Stimulated activated CD4-positive, alpha-beta T cell treated with anti-CD3 and anti-CD28 coated beads, Interleukin-4, amount 100 ng/mL, for 48 hours (primary cell): ENCODE measurements around the gene MASTL.

Experiments used
- DNase-seq, 2 donors: peaks; one replicate each; pipeline ENCODE4 v3.0.0-alpha.2; 2020; ENCODE audit warnings: low read depth in 2 of 2

The MASTL gene

DNA sequence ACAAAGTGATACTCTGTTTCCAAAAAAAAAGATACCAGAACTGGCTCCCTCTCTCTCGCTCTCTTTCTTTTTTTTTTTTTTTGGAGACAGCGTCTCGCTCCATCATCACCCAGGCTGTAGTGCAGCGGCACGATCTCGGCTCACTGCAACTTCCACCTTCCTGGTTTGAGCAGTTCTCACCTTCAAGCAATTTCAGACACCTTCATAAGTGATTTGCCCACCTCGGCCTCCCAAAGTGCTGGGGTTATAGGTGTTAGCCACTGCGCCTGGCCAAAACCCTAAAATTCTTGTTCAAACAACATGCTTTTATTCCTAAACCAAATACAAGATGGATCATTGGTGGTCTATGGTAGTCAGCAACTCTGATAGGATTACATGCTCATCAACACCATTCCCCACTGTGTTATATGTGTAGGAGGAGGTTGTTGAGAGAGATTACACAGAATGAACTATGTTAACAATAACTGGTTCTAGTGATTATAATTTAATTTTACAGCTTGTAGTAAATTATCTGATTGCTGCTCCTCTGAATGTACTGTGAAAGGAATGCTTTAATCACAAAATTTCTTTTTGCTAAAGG is 69.9 kb downstream of the MASTL start:
- no peak for DNase-seq

- DNase-seq = no peak
These were observed 70.6 kb downstream of the MASTL start for GRCh38 chr10:27225642-27226257.

- no peak for DNase-seq
These were observed 74.9 kb downstream of the MASTL start for GRCh38 chr10:27230022-27230421.

DNA sequence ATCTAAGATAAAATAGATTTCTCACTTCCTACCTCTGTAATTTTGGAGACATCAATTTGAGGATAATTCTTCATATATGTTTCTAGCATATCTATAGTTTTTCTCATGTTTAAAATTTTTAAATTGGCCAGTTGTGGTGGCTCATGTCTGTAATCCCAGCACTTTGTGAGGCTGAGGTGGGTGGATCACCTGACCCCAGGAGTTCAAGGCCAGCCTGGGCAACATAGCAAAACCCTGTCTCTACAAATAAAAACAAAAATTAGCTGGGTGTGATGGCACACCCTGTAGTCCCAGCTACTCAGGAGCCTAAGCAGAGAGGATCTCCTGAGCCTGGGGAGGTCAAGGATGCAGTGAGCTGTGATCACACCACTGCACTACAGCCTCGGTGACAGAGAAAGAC is 80.6 kb downstream of the MASTL start:
- DNase-seq = no peak
